ENCODE data around the gene DCAF8. TPM values are rescaled to one million over a fixed set of nuclear protein-coding genes. Genes with fewer than 3 reads are reported as not detected.

DCAF8 gene
- total RNA-seq, 6 experiments from 2014 or later, result 80.2 to 137 (median 110) TPM

- under 1% methylated on average over 15 of the region's 15 CpGs for WGBS (ENCODE audit: insufficient coverage, low coverage, low lambda C conversion rate, missing lambda C conversion rate)
- H3K27ac ChIP-seq, result peak overlapping the region; percentile 78 to 94 (median 87)
- H3K4me3 ChIP-seq, result peak overlapping the region; percentile 84 to 98 (median 92)
- peaks cover 0 to 50% (median 23%) of the 10 kb centered on the region in 4 donors for H3K36me3 ChIP-seq
- H3K27me3 ChIP-seq, result no peaks in the 10 kb centered on the region
- DNase-seq, result peak; percentile 70 to 91 (median 79)
- peaks cover 0 to 27% (median 8%) of the 10 kb centered on the region in 4 donors for H3K4me1 ChIP-seq
- intact Hi-C loops (cut with DNase I), result no loop called here
- TF ChIP-seq CTCF (IDR thresholded peaks at IDR 0.05) (no peak), POLR2A (IDR thresholded peaks at IDR 0.05) (peak; percentile 85)
- H3K9me3 ChIP-seq, result no peaks in the 10 kb centered on the region
- ATAC-seq, result peak; percentile 90 to 91 (median 90)
These were observed 22.0 kb upstream of the DCAF8 start for GRCh38 chr1:160284220-160284781.

GRCh38 chr1:160282807-160283206 is 20.5 kb upstream of the DCAF8 start:
- intact Hi-C loops (cut with DNase I), result no loop called here
- WGBS (ENCODE audit: insufficient coverage, low coverage, low lambda C conversion rate, missing lambda C conversion rate), result 91% methylated on average over 7 of the region's 7 CpGs

GRCh38 chr1:160277987-160278386 is 15.6 kb upstream of the DCAF8 start:
- no peak for TF ChIP-seq POLR2A (IDR thresholded peaks at IDR 0.05)
- TF ChIP-seq CTCF (IDR thresholded peaks at IDR 0.05), result no peak
- intact Hi-C loops (cut with DNase I), result loop anchor here in 1 of 2 donors (10.0 kb wide), 1 partner anchor 73 kb away; the partner anchor contains the start of gene PEA15
- Histone ChIP-seq H3K27me3 (no peaks in the 10 kb centered on the region), H3K4me1 (peaks cover 0 to 23% (median 4%) of the 10 kb centered on the region in 4 donors), H3K36me3 (peaks cover 0 to 63% (median 39%) of the 10 kb centered on the region in 4 donors), H3K4me3 (no peak overlapping the region), H3K9me3 (no peaks in the 10 kb centered on the region), H3K27ac (no peak overlapping the region)
- DNase-seq (no peak), ATAC-seq (no peak)
- 87% methylated on average over 4 of the region's 4 CpGs for WGBS (ENCODE audit: insufficient coverage, low coverage, low lambda C conversion rate, missing lambda C conversion rate)

More at GRCh38 chr1:160282807-160283206, 20.5 kb upstream of the DCAF8 start:
- Histone ChIP-seq H3K4me1 (peaks cover 0 to 31% (median 15%) of the 10 kb centered on the region in 4 donors), H3K27me3 (no peaks in the 10 kb centered on the region), H3K9me3 (no peaks in the 10 kb centered on the region), H3K36me3 (peaks cover 0 to 52% (median 34%) of the 10 kb centered on the region in 4 donors), H3K27ac (no peak overlapping the region), H3K4me3 (no peak overlapping the region)
- ATAC-seq, result no peak
- no peak for DNase-seq
- no peak for TF ChIP-seq CTCF (IDR thresholded peaks at IDR 0.05)
- no peak for TF ChIP-seq POLR2A (IDR thresholded peaks at IDR 0.05)

GRCh38 chr1:160277330-160277729 is 15.0 kb upstream of the DCAF8 start:
- Histone ChIP-seq H3K27ac (no peak overlapping the region), H3K27me3 (no peaks in the 10 kb centered on the region), H3K9me3 (no peaks in the 10 kb centered on the region), H3K4me3 (no peak overlapping the region), H3K4me1 (peaks cover 0 to 23% (median 4%) of the 10 kb centered on the region in 4 donors), H3K36me3 (peaks cover 0 to 56% (median 36%) of the 10 kb centered on the region in 4 donors)
- intact Hi-C loops (cut with DNase I), result loop anchor here in 1 of 2 donors (10.0 kb wide), 1 partner anchor 73 kb away; the partner anchor contains the start of gene PEA15
- ATAC-seq (peak in 2 of 4 donors; percentile 15 to 51), DNase-seq (no peak)
- TF ChIP-seq POLR2A (IDR thresholded peaks at IDR 0.05) (no peak), CTCF (IDR thresholded peaks at IDR 0.05) (no peak)
- WGBS (ENCODE audit: insufficient coverage, low coverage, low lambda C conversion rate, missing lambda C conversion rate), result 90% methylated on average over 2 of the region's 2 CpGs
